Inflammatory macrophage treated with lipopolysaccharide for 4 hours (primary cell): ENCODE data around the gene COL6A1.
A peak's percentile ranks its signal among the peaks of the same experiment; 100 is the strongest.
"Not testable (repeated sequence)": the region's sequence is repeated elsewhere in the genome, so short reads cannot be mapped to it uniquely, and the experiment has no call there.

Experiments used
- DNase-seq: peaks from one replicate; pipeline ENCODE4 v3.0.0-alpha.2; 2020

COL6A1 gene

GRCh38 chr21:45970674-45971615 lies 10.6 kb upstream of the COL6A1 start:
- DNase-seq = peak; percentile 12

- DNase-seq = no peak
Measured at GRCh38 chr21:45971616-45972352, 9.8 kb upstream of the COL6A1 start.

- no peak for DNase-seq
Measured at GRCh38 chr21:45972353-45972715, 9.2 kb upstream of the COL6A1 start.

GRCh38 chr21:45972716-45973474 lies 8.7 kb upstream of the COL6A1 start:
- no peak for DNase-seq

GRCh38 chr21:45973475-45974072 lies 8.0 kb upstream of the COL6A1 start:
- DNase-seq = peak; percentile 38

GRCh38 chr21:45974073-45975019 lies 7.2 kb upstream of the COL6A1 start:
- no peak for DNase-seq

- no peak for DNase-seq
Measured at GRCh38 chr21:45975020-45975666, 6.4 kb upstream of the COL6A1 start.

GRCh38 chr21:45975667-45976409 lies 5.7 kb upstream of the COL6A1 start:
- not testable (repeated sequence) for DNase-seq

GRCh38 chr21:45976701-45977311 lies 4.8 kb upstream of the COL6A1 start:
- DNase-seq = no peak

GRCh38 chr21:45977396-45977795 lies 4.2 kb upstream of the COL6A1 start:
- DNase-seq = no peak

- no peak for DNase-seq
Measured at GRCh38 chr21:45979141-45979631, 2.4 kb upstream of the COL6A1 start.

GRCh38 chr21:45979651-45980050 lies 1.9 kb upstream of the COL6A1 start:
- DNase-seq = no peak

- no peak for DNase-seq
Measured at GRCh38 chr21:45980271-45980670, 1.3 kb upstream of the COL6A1 start.

- DNase-seq = no peak
Measured at GRCh38 chr21:45980697-45981096, 873 bp upstream of the COL6A1 start.

- no peak for DNase-seq
Measured at GRCh38 chr21:45982092-45982757, 655 bp downstream of the COL6A1 start.

- DNase-seq = no peak
Measured at GRCh38 chr21:45982758-45983648, 1.4 kb downstream of the COL6A1 start.

GRCh38 chr21:45983649-45983965 lies 2.0 kb downstream of the COL6A1 start:
- no peak for DNase-seq

- no peak for DNase-seq
Measured at GRCh38 chr21:45983981-45984551, 2.5 kb downstream of the COL6A1 start.
